HL-60 (cell line): ENCODE measurements around the gene PITX1.

Experiments used
- CTCF ChIP-seq: IDR thresholded peaks from one replicate; pipeline ENCODE4 v1.5.1; 2011; ENCODE audit warnings: low read length, control low read depth, inconsistent platforms; ENCODE audit not compliant: insufficient read depth
- REST ChIP-seq: IDR thresholded peaks from 2 replicates; pipeline ENCODE4 v1.6.1; 2012; ENCODE audit warnings: low read depth; ENCODE audit not compliant: insufficient replicate concordance

- no peak for TF ChIP-seq CTCF
- TF ChIP-seq REST: no peak
These were observed 29.0 kb downstream of the PITX1 start for GRCh38 chr5:135005076-135005475.
